K562 (cell line): ENCODE results near the gene ATP6V0D1. TPM values are rescaled to one million over a fixed set of nuclear protein-coding genes. Genes with fewer than 3 reads are reported as not detected.

Experiments used
- CCNT2 ChIP-seq: IDR thresholded peaks from 2 replicates; pipeline ENCODE4 v1.6.1; 2011; ENCODE audit warnings: borderline replicate concordance, low read depth, mild to moderate bottlenecking, moderate library complexity, mixed read lengths, low read length; ENCODE audit not compliant: insufficient read length; ENCODE audit errors: extremely low read depth
- CTBP1 ChIP-seq: fragments of 450-650 bp; IDR thresholded peaks from 2 replicates; pipeline ENCODE4 v1.6.1; 2016; ENCODE audit warnings: borderline replicate concordance
- CTCF ChIP-seq, 3 experiments: IDR thresholded peaks in 2 of 3; conservative IDR thresholded peaks in 1 of 3; 2 replicates each; pipeline ENCODE4 v1.5.1; 2011 to 2012; ENCODE audit warnings: low read length in 3 of 3, mild to moderate bottlenecking in 3 of 3, control low read depth in 2 of 3, improper control_type of control experiment in 1 of 3, inconsistent platforms in 1 of 3, low read depth in 1 of 3, mixed read lengths in 1 of 3, moderate library complexity in 1 of 3; ENCODE audit not compliant: insufficient read depth in 2 of 3
- FOXP1 ChIP-seq: sonication (generic); formaldehyde crosslinking; IDR thresholded peaks from 2 replicates; pipeline ENCODE4 v1.8.0; 2022; ENCODE audit warnings: mild to moderate bottlenecking, missing genetic modification reagents
- GABPB1 ChIP-seq: sonication (generic); formaldehyde crosslinking; IDR thresholded peaks from 2 replicates; pipeline ENCODE4 v1.8.0; 2022; ENCODE audit warnings: mild to moderate bottlenecking, missing genetic modification reagents
- KAT8 ChIP-seq: fragments of 450-650 bp; IDR thresholded peaks from 2 replicates; pipeline ENCODE4 v1.6.1; 2016; ENCODE audit warnings: low read depth, mild to moderate bottlenecking
- MYBL2 ChIP-seq, 2 experiments: fragments of 450-650 bp in 1 of 2; sonication (generic) in 1 of 2; formaldehyde crosslinking in 1 of 2; IDR thresholded peaks; 2 replicates each; pipeline versions ENCODE4 v1.6.1 to v1.8.1; 2017 to 2022; ENCODE audit warnings: borderline replicate concordance in 1 of 2, inconsistent platforms in 1 of 2, low read depth in 1 of 2, mild to moderate bottlenecking in 1 of 2, missing genetic modification reagents in 1 of 2, moderate library complexity in 1 of 2
- PBX2 ChIP-seq, 2 experiments: IDR thresholded peaks in 1 of 2; conservative IDR thresholded peaks in 1 of 2; 2 replicates each; pipeline ENCODE4 v1.6.1; 2016; ENCODE audit warnings: low read depth in 2 of 2, mild to moderate bottlenecking in 1 of 2, missing compliant biosample characterization in 1 of 2, missing genetic modification characterization in 1 of 2, moderate library complexity in 1 of 2
- PKNOX1 ChIP-seq: fragments of 450-650 bp; IDR thresholded peaks from 2 replicates; pipeline ENCODE4 v1.6.1; 2016
- RAD21 ChIP-seq, 2 experiments: fragments of 250-450 bp in 1 of 2; fragments of 450-650 bp in 1 of 2; sonication (Bioruptor Pico) in 1 of 2; formaldehyde crosslinking in 1 of 2; IDR thresholded peaks in 1 of 2; conservative IDR thresholded peaks in 1 of 2; 2 replicates each; pipeline versions ENCODE4 v1.4.0 to v1.8.0; 2020 to 2022; ENCODE audit warnings: mild to moderate bottlenecking in 2 of 2, moderate library complexity in 1 of 2
- RB1 ChIP-seq: fragments of 450-650 bp; IDR thresholded peaks from 2 replicates; pipeline ENCODE4 v1.6.1; 2017; ENCODE audit warnings: low read depth, mild to moderate bottlenecking
- RBM39 ChIP-seq: fragments of 200-400 bp; formaldehyde crosslinking; optimal IDR thresholded peaks from 2 replicates; pipeline ENCODE3; 2018; ENCODE audit warnings: low read depth, low read length
- RCOR1 ChIP-seq, 2 experiments: IDR thresholded peaks; 2 replicates each; pipeline ENCODE4 v1.6.1; 2012; ENCODE audit warnings: low read depth in 2 of 2, low read length in 2 of 2, borderline replicate concordance in 1 of 2, improper control_type of control experiment in 1 of 2
- RFX1 ChIP-seq: fragments of 450-650 bp; IDR thresholded peaks from 2 replicates; pipeline ENCODE4 v1.6.1; 2016; ENCODE audit warnings: mild to moderate bottlenecking, moderate library complexity
- TBP ChIP-seq: optimal IDR thresholded peaks from 2 replicates; pipeline ENCODE3; 2011; ENCODE audit warnings: low read depth, low read length, improper control_type of control experiment
- TFAP4 ChIP-seq: sonication (generic); formaldehyde crosslinking; IDR thresholded peaks from 2 replicates; pipeline ENCODE4 v1.8.0; 2022; ENCODE audit warnings: missing genetic modification reagents, mild to moderate bottlenecking, moderate library complexity, borderline replicate concordance
- polyA plus RNA-seq, 8 experiments: library from polyadenylated mRNA; depleted of rRNA in 4 of 8; stranded (reverse) in 5 of 8; unstranded in 3 of 8; fragments of >200 nt; fragmentation: Nextera tagmentation in 2 of 8; fragmentation: Illumina TruSeq in 1 of 8; extraction: Ambion mirVana in 2 of 8; extraction: Trizol in 1 of 8; gene quantifications; 2 replicates each; pipeline versions ENCODE4 v1.2.1 to v1.2.3, GENCODE V29; 2011 to 2014; ENCODE audit warnings: inconsistent platforms in 1 of 8, missing spikeins in 1 of 8
- total RNA-seq, 7 experiments: library from RNA; depleted of rRNA in 6 of 7; stranded (reverse); fragments of >200 nt in 6 of 7; fragmentation: Illumina TruSeq in 2 of 7; extraction: Trizol in 2 of 7; gene quantifications; 2 replicates each; pipeline versions ENCODE4 v1.2.1 to v1.2.3, GENCODE V29; 2011 to 2021; ENCODE audit warnings: low replicate concordance in 1 of 7

The ATP6V0D1 gene
- total and polyA plus RNA-seq, 9 of the 15 experiments (the other 6 are each of a cell fraction or from before 2014, with no cell fraction given), result 23.2 to 69.7 (median 45.6) TPM

- TF ChIP-seq PBX2 (CRISPR knock-in tag; IDR thresholded peaks at IDR 0.05; ENCODE audit: low read depth) (no peak), PBX2 (tag; conservative IDR thresholded peaks at IDR 0.05; ENCODE audit: low read depth) (peak; percentile 30; the same call in 1 of the 2 replicates), GABPB1 (CRISPR knock-in tag) (0 out of 2 replicates have a peak, but pooled peaks have one; percentile 41), TBP (peak; percentile 9), KAT8 (no peak), RCOR1 (IDR thresholded peaks at IDR 0.05; ENCODE audit: borderline replicate concordance in 1 of 2, low read depth in 2 of 2, low read length in 2 of 2) (peak in 1 of 2 experiments; percentile 26; a peak in 1 of 4 replicates), PKNOX1 (peak; percentile 68; the same call in 1 of the 2 replicates), RAD21 (CRISPR knock-in tag; conservative IDR thresholded peaks at IDR 0.05 in 1 of 2, IDR thresholded peaks at IDR 0.05 in 1 of 2) (peak; percentile 39 to 62), CTBP1 (peak; percentile 26; the same call in 1 of the 2 replicates), RBM39 (no peak), RFX1 (peak; percentile 84), FOXP1 (peak; percentile 45; the same call in 1 of the 2 replicates), TFAP4 (peak; percentile 63; the same call in 1 of the 2 replicates), MYBL2 (IDR thresholded peaks at IDR 0.05; ENCODE audit: low read depth) (no peak), MYBL2 (CRISPR knock-in tag; IDR thresholded peaks at IDR 0.05; ENCODE audit: borderline replicate concordance) (no peak), CTCF (IDR thresholded peaks at IDR 0.05 in 2 of 3, conservative IDR thresholded peaks at IDR 0.05 in 1 of 3; ENCODE audit: insufficient read depth in 2 of 3, low read depth in 1 of 3, low read length in 3 of 3) (peak; percentile 57 to 84 (median 74)), RB1 (peak; percentile 67; the same call in 1 of the 2 replicates), CCNT2 (peak; percentile 53)
Observed at GRCh38 chr16:67393111-67393787, 87.7 kb downstream of the ATP6V0D1 start, which contains the start of gene TPPP3 (continued).
